H1 (cell line): ENCODE data around the gene RASSF9. TPM values are rescaled to one million over a fixed set of nuclear protein-coding genes. Genes with fewer than 3 reads are reported as not detected.

Source experiments
- CTCF ChIA-PET: fragments of 300-600 bp; sonication (Branson Sonifier 250); formaldehyde crosslinking; loops from one replicate; lab custom pipeline; 2021; ENCODE audit not compliant: partially characterized antibody; lab: Charles Lee
- POLR2A ChIA-PET: fragments of 300-600 bp; sonication (Branson Sonifier 250); formaldehyde crosslinking; loops from one replicate; lab custom pipeline; 2021; ENCODE audit warnings: inconsistent platforms; ENCODE audit not compliant: partially characterized antibody; lab: Charles Lee
- DNase-seq, 2 experiments: peaks; one replicate each; pipeline versions ENCODE4 v3.0.0 to v3.0.0-alpha.2; 2010 to 2022; ENCODE audit warnings: low spot score in 2 of 2, low read depth in 1 of 2, mixed read lengths in 1 of 2
- FAIRE-seq: peaks from 2 replicates; lab custom pipeline; 2011; peaks lifted over from hg19 to GRCh38; lab: Jason Lieb, UNC
- H2AFZ ChIP-seq: 2 replicates; pipeline ENCODE4 v1.8.1; 2012; ENCODE audit warnings: low read length, inconsistent platforms
- H2AK5ac ChIP-seq: 2 replicates; pipeline ENCODE4 v1.6.1; 2013; ENCODE audit warnings: low read depth, low read length
- H2BK120ac ChIP-seq: replicated peaks from 2 replicates; pipeline ENCODE3; 2013; ENCODE audit warnings: low read depth, low read length, inconsistent platforms
- H2BK12ac ChIP-seq: 2 replicates; pipeline ENCODE4 v1.6.1; 2013; ENCODE audit warnings: low read depth, low read length
- H2BK15ac ChIP-seq: 2 replicates; pipeline ENCODE4 v1.6.1; 2013; ENCODE audit warnings: low read length
- H2BK20ac ChIP-seq: 2 replicates; pipeline ENCODE4 v1.6.1; 2013; ENCODE audit warnings: low read length
- H2BK5ac ChIP-seq: 2 replicates; pipeline ENCODE4 v1.6.1; 2013; ENCODE audit warnings: low read depth, low read length
- H3K14ac ChIP-seq: 2 replicates; pipeline ENCODE4 v1.6.1; 2013; ENCODE audit warnings: inconsistent platforms; ENCODE audit not compliant: insufficient read length
- H3K18ac ChIP-seq: 2 replicates; pipeline ENCODE4 v1.6.1; 2013; ENCODE audit warnings: low read length; ENCODE audit errors: extremely low read depth
- H3K23ac ChIP-seq: 2 replicates; pipeline ENCODE4 v1.6.1; 2013; ENCODE audit warnings: inconsistent platforms; ENCODE audit not compliant: insufficient read length
- H3K23me2 ChIP-seq: 2 replicates; pipeline ENCODE4 v1.6.1; 2013; ENCODE audit warnings: low read depth, low read length
- H3K27ac ChIP-seq: 2 replicates; pipeline ENCODE4 v1.6.1; 2011; ENCODE audit warnings: low read depth, low read length, inconsistent platforms
- H3K27me3 ChIP-seq, 4 experiments: replicated peaks in 1 of 4; 1 replicate in 1 of 4; 2 replicates in 3 of 4; pipeline versions ENCODE4 v1.6.1 to v1.8.1; 2011 to 2013; ENCODE audit warnings: low read length in 3 of 4, mild to moderate bottlenecking in 3 of 4, inconsistent platforms in 2 of 4, mixed read lengths in 2 of 4, moderate library complexity in 1 of 4; ENCODE audit not compliant: control insufficient read depth in 3 of 4, insufficient read depth in 3 of 4; ENCODE audit errors: extremely low read depth in 1 of 4
- H3K36me3 ChIP-seq, 4 experiments: 2 replicates each; pipeline versions ENCODE4 v1.6.1 to v1.8.1; 2011 to 2013; ENCODE audit warnings: mild to moderate bottlenecking in 4 of 4, low read length in 3 of 4, moderate library complexity in 2 of 4, control low read depth in 1 of 4, inconsistent platforms in 1 of 4; ENCODE audit not compliant: insufficient read depth in 4 of 4, control insufficient read depth in 2 of 4
- H3K4ac ChIP-seq: replicated peaks from 2 replicates; pipeline ENCODE3; 2013; ENCODE audit warnings: low read length, low read depth, mixed read lengths, inconsistent platforms; ENCODE audit not compliant: insufficient read length
- H3K4me1 ChIP-seq, 4 experiments: replicated peaks in 1 of 4; 1 replicate in 1 of 4; 2 replicates in 3 of 4; pipeline versions ENCODE4 v1.6.1 to v1.8.1; 2011 to 2013; ENCODE audit warnings: low read length in 3 of 4, inconsistent platforms in 2 of 4, mixed read lengths in 1 of 4; ENCODE audit not compliant: insufficient read depth in 4 of 4, control insufficient read depth in 3 of 4
- H3K4me2 ChIP-seq, 2 experiments: 2 replicates each; pipeline versions ENCODE4 v1.6.1 to v1.8.1; 2011 to 2013; ENCODE audit warnings: low read depth in 2 of 2, low read length in 2 of 2, control low read depth in 1 of 2, inconsistent platforms in 1 of 2, mild to moderate bottlenecking in 1 of 2; ENCODE audit not compliant: insufficient read depth in 1 of 2
- H3K4me3 ChIP-seq, 4 experiments: fragments of 200-600, 300-600 bp in 1 of 4; sonication (generic), shearing (Covaris generic), sonication (Bioruptor Twin) in 1 of 4; 2 replicates each; pipeline versions ENCODE4 v1.5.1 to v1.8.1; 2011 to 2016; ENCODE audit warnings: low read length in 4 of 4, low read depth in 3 of 4, control low read depth in 2 of 4, inconsistent platforms in 2 of 4, mild to moderate bottlenecking in 2 of 4, mixed read lengths in 1 of 4, moderate library complexity in 1 of 4; ENCODE audit not compliant: insufficient read depth in 2 of 4; ENCODE audit errors: extremely low read depth in 1 of 4
- H3K56ac ChIP-seq: replicated peaks from 2 replicates; pipeline ENCODE3; 2013; ENCODE audit warnings: low read depth, mild to moderate bottlenecking, mixed read lengths, low read length, inconsistent platforms; ENCODE audit not compliant: insufficient read length
- H3K79me1 ChIP-seq: 2 replicates; pipeline ENCODE4 v1.6.1; 2013; ENCODE audit warnings: low read depth, low read length, control low read depth
- H3K79me2 ChIP-seq, 2 experiments: 2 replicates each; pipeline versions ENCODE4 v1.6.1 to v1.8.1; 2012 to 2013; ENCODE audit warnings: low read length in 2 of 2, mild to moderate bottlenecking in 2 of 2, inconsistent platforms in 1 of 2; ENCODE audit not compliant: insufficient read depth in 2 of 2, control insufficient read depth in 1 of 2
- H3K9ac ChIP-seq, 4 experiments: replicated peaks in 1 of 4; 1 replicate in 1 of 4; 2 replicates in 3 of 4; pipeline versions ENCODE4 v1.6.1 to v1.8.1; 2011 to 2013; ENCODE audit warnings: low read depth in 3 of 4, low read length in 3 of 4, control low read depth in 2 of 4, mild to moderate bottlenecking in 2 of 4, moderate library complexity in 2 of 4, inconsistent platforms in 1 of 4; ENCODE audit errors: extremely low read depth in 1 of 4
- H3K9me3 ChIP-seq, 2 experiments: 2 replicates each; pipeline versions ENCODE4 v1.6.1 to v1.8.1; 2012 to 2013; ENCODE audit warnings: mild to moderate bottlenecking in 2 of 2, moderate library complexity in 2 of 2, control low read depth in 1 of 2, inconsistent platforms in 1 of 2, low read depth in 1 of 2, low read length in 1 of 2, mixed read lengths in 1 of 2; ENCODE audit not compliant: insufficient read depth in 2 of 2
- H4K20me1 ChIP-seq, 2 experiments: replicated peaks in 1 of 2; 2 replicates each; pipeline versions ENCODE3 to v1.8.1; 2011 to 2013; ENCODE audit warnings: inconsistent platforms in 2 of 2, low read length in 2 of 2, mild to moderate bottlenecking in 1 of 2; ENCODE audit not compliant: insufficient read depth in 2 of 2, control insufficient read depth in 1 of 2
- H4K5ac ChIP-seq: 2 replicates; pipeline ENCODE4 v1.6.1; 2013; ENCODE audit warnings: low read length, low read depth, mixed read lengths, inconsistent platforms; ENCODE audit not compliant: insufficient read length
- H4K8ac ChIP-seq: 2 replicates; pipeline ENCODE4 v1.8.0; 2013; ENCODE audit warnings: mild to moderate bottlenecking, moderate library complexity, low read length, inconsistent platforms; ENCODE audit not compliant: insufficient read depth; ENCODE audit errors: extremely low read depth
- H4K91ac ChIP-seq: replicated peaks from 2 replicates; pipeline ENCODE3; 2013; ENCODE audit warnings: low read length, mixed read lengths, inconsistent platforms; ENCODE audit not compliant: insufficient read length
- CBX8 ChIP-seq: fragments of 300-800, 300-1000 bp; sonication (generic); IDR thresholded peaks from 2 replicates; pipeline ENCODE4 v1.7.1; 2016; ENCODE audit warnings: low read depth, low read length, borderline replicate concordance
- CHD1 ChIP-seq: IDR thresholded peaks from 2 replicates; pipeline ENCODE4 v1.6.1; 2012; ENCODE audit warnings: low read depth, low read length, improper control_type of control experiment
- CHD2 ChIP-seq: IDR thresholded peaks from 2 replicates; pipeline ENCODE4 v1.6.1; 2012; ENCODE audit warnings: low read length, improper control_type of control experiment
- CTBP2 ChIP-seq: IDR thresholded peaks from 2 replicates; pipeline ENCODE4 v1.7.0; 2011; ENCODE audit warnings: borderline replicate concordance, mild to moderate bottlenecking, moderate library complexity, mixed read lengths, low read length; ENCODE audit not compliant: insufficient read depth, insufficient read length
- HDAC6 ChIP-seq: IDR thresholded peaks from one replicate; pipeline ENCODE4 v1.7.1; 2012; ENCODE audit warnings: low read depth, mild to moderate bottlenecking, inconsistent platforms, low read length, moderate library complexity
- NANOG ChIP-seq: IDR thresholded peaks from 2 replicates; pipeline ENCODE4 v1.6.1; 2011; ENCODE audit warnings: low read length, low read depth, mild to moderate bottlenecking, inconsistent platforms; ENCODE audit not compliant: insufficient read depth, poor library complexity, severe bottlenecking
- SAP30 ChIP-seq: fragments of 300-600 bp; sonication (generic); IDR thresholded peaks from 2 replicates; pipeline ENCODE4 v1.7.1; 2012; ENCODE audit warnings: low read length, moderate library complexity, mild to moderate bottlenecking, inconsistent platforms; ENCODE audit not compliant: insufficient read depth, insufficient replicate concordance
- SIN3A ChIP-seq, 2 experiments: IDR thresholded peaks in 1 of 2; conservative IDR thresholded peaks in 1 of 2; 2 replicates each; pipeline ENCODE4 v1.6.1; 2011 to 2012; ENCODE audit warnings: low read length in 2 of 2, improper control_type of control experiment in 1 of 2, low read depth in 1 of 2, mild to moderate bottlenecking in 1 of 2
- WGBS, 2 experiments: shearing (Covaris generic) in 1 of 2; methylation state at CpG; one replicate each; pipeline versions ENCODE4 v1.1.6 to v1.1.7; 2013 to 2015; ENCODE audit warnings: low lambda C conversion rate in 2 of 2, mixed read lengths in 2 of 2, inconsistent platforms in 1 of 2, low coverage in 1 of 2, missing lambda C conversion rate in 1 of 2; ENCODE audit not compliant: insufficient replicate concordance in 2 of 2, insufficient coverage in 1 of 2, insufficient read length in 1 of 2; ENCODE audit errors: extremely low coverage in 1 of 2, missing lambda C conversion rate in 1 of 2; 5-methylcytosine and 5-hydroxymethylcytosine counted together
- polyA plus RNA-seq, 7 experiments: library from polyadenylated mRNA; depleted of rRNA in 3 of 7; stranded (reverse) in 5 of 7; unstranded in 2 of 7; fragments of >200 nt in 5 of 7; fragments of 200-250 nt in 2 of 7; gene quantifications; 1 replicate in 5 of 7; 2 replicates in 1 of 7; 4 replicates in 1 of 7; pipeline versions ENCODE4 v1.2.1 to v1.2.3, GENCODE V29; 2011 to 2013; ENCODE audit warnings: missing spikeins in 2 of 7, mixed read lengths in 2 of 7
- total RNA-seq: library from RNA; stranded (reverse); fragmentation: NEBNext Ultra II Directional; extraction: Animal tissue kit (Norgen Biotek cat#: 25700); gene quantifications from 2 replicates; pipeline ENCODE4 v1.2.1, GENCODE V29; 2021
- TF ChIP-seq, protein P1 (sequence below): IDR thresholded peaks from 2 replicates; pipeline ENCODE4 v1.6.1; 2012; ENCODE audit warnings: inconsistent platforms
- TF ChIP-seq, protein P2 (sequence below): IDR thresholded peaks from 2 replicates; pipeline ENCODE4 v1.6.1; 2012; ENCODE audit warnings: low read length, inconsistent platforms

Gene RASSF9
- total and polyA plus RNA-seq, 2 of the 8 experiments (the other 6 are each of a cell fraction or from before 2014, with no cell fraction given), result 0.06 to 0.39 TPM

DNA sequence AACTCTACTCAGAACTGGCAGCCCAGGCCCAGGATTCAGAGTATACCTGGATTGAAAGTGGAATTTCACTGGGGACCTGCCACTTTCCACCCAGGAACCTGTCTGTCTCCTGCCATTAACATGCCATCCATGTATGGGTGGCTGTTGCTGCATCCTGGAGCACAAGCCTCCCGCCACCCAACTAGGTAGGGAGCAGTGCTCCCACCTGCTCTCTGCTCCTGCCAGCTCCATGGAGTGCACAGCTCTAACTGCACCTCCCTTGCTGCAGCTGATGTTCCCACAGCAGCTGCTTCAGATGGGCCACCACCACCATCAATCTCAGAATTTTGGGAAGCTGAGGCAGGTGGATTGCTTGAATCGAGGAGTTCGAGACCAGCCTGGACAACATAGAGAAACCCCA lies 20.8 kb upstream of the RASSF9 start:
- no peak overlapping the region for H3K18ac ChIP-seq
- no peak overlapping the region for H2BK15ac ChIP-seq
- H3K14ac ChIP-seq, result no peak overlapping the region
- no peak overlapping the region for H3K4me3 ChIP-seq
- H3K23ac ChIP-seq, result no peak overlapping the region
- H3K4me1 ChIP-seq, result no peaks in the 10 kb centered on the region
- no peak overlapping the region for H3K56ac ChIP-seq
- no peaks in the 10 kb centered on the region for H4K20me1 ChIP-seq
- H3K4me2 ChIP-seq, result no peak overlapping the region
- H4K8ac ChIP-seq, result no peak overlapping the region
- no peak overlapping the region for H2BK120ac ChIP-seq
- WGBS, 2 experiments, result 64% methylated on average over 3 of the region's 3 CpGs; no CpG with 5 or more reads in 1 of the 2 experiments
- H2BK12ac ChIP-seq, result no peak overlapping the region
- ChIA-PET POLR2A (no interaction called here), CTCF (interaction anchor here (0.8 to 4.3 kb wide), 5 partner anchors 11 to 66 kb away, joined by 3 to 58 read pairs (median 9); partner anchors contain the start of gene RASSF9)
- peaks cover 0 to 5% of the 10 kb centered on the region in 2 experiments; a peak in 1 of 4 replicates for H3K9me3 ChIP-seq
- H2AFZ ChIP-seq, result no peak overlapping the region
- H2BK20ac ChIP-seq, result no peak overlapping the region
- no peak overlapping the region for H2BK5ac ChIP-seq
- no peak overlapping the region for H4K5ac ChIP-seq
- no peaks in the 10 kb centered on the region for H3K27me3 ChIP-seq
- no peak overlapping the region for H2AK5ac ChIP-seq
- FAIRE-seq, result no peak
- no peak overlapping the region for H3K4ac ChIP-seq
- TF ChIP-seq SIN3A (conservative IDR thresholded peaks at IDR 0.05 in 1 of 2, IDR thresholded peaks at IDR 0.05 in 1 of 2; ENCODE audit: low read depth in 1 of 2, low read length in 2 of 2) (no peak), CTBP2 (no peak), NANOG (no peak), SAP30 (no peak), HDAC6 (no peak), CBX8 (no peak), CHD1 (no peak), CHD2 (no peak)
- TF ChIP-seq, protein P1, sequence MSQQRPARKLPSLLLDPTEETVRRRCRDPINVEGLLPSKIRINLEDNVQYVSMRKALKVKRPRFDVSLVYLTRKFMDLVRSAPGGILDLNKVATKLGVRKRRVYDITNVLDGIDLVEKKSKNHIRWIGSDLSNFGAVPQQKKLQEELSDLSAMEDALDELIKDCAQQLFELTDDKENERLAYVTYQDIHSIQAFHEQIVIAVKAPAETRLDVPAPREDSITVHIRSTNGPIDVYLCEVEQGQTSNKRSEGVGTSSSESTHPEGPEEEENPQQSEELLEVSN, result no peak
- TF ChIP-seq, protein P2, sequence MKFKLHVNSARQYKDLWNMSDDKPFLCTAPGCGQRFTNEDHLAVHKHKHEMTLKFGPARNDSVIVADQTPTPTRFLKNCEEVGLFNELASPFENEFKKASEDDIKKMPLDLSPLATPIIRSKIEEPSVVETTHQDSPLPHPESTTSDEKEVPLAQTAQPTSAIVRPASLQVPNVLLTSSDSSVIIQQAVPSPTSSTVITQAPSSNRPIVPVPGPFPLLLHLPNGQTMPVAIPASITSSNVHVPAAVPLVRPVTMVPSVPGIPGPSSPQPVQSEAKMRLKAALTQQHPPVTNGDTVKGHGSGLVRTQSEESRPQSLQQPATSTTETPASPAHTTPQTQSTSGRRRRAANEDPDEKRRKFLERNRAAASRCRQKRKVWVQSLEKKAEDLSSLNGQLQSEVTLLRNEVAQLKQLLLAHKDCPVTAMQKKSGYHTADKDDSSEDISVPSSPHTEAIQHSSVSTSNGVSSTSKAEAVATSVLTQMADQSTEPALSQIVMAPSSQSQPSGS, result no peak
- no peak overlapping the region for H3K27ac ChIP-seq
- no peaks in the 10 kb centered on the region for H3K79me1 ChIP-seq
- H3K9ac ChIP-seq, result no peak overlapping the region
- no peak overlapping the region for H4K91ac ChIP-seq
- no peaks in the 10 kb centered on the region for H3K36me3 ChIP-seq
- H3K79me2 ChIP-seq, result no peaks in the 10 kb centered on the region
- H3K23me2 ChIP-seq, result no peaks in the 10 kb centered on the region
- DNase-seq, result no peak
